Left lobe of liver (tissue), 2 donors: ENCODE measurements around the gene SLC7A7. TPM values are rescaled to one million over a fixed set of nuclear protein-coding genes. Genes with fewer than 3 reads are reported as not detected.
"Not testable (repeated sequence)": the region's sequence is repeated elsewhere in the genome, so short reads cannot be mapped to it uniquely, and the experiment has no call there.

Experiments
- ATAC-seq: fragments of 200-7000 bp; cut with Tn5 transposase; one replicate; pipeline ENCODE4 v1.9.1; 2020; ENCODE audit warnings: mild to moderate bottlenecking, moderate library complexity
- DNase-seq: peaks from one replicate; pipeline ENCODE4 v3.0.0-alpha.2; 2020; ENCODE audit warnings: low spot score
- total RNA-seq: library from RNA; stranded (reverse); gene quantifications from one replicate; pipeline ENCODE4 v1.2.1, GENCODE V29; 2021
- donor health status: DM: no; HTN: no; CAD: no; lungs with moderate emphysema.
- donor health status: DM: no; HTN: yes; CAD: no.

Gene SLC7A7
- total RNA-seq, 1 donor from 2014 or later: 6.1 TPM

DNA sequence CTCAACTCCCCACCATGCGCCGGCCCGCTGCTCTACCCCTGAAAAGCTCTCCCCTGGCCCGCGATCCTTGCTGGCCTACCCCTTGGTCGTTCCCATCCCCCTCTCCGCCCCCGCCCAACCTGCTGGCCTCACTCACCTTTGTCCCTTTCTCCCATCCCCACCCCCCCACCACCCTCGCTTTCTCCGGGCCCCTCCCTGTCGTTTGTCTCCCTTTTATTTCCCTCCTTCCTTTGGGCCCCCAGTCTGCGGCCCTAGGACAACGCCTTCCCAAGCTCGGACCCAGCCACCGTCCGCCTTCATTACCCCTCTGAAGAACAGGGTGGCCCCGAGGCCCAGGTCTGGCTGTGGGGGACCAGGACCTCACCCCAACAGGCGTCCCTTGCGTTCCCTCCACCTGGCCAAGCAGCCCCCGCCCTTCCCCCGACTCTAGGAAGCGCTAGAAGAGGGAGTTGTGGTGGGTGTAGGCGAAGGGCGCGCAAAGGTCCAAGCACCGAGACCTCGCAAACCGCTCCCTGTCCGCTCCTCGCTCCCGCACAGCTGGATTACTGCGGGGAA, 6.9 kb upstream of the SLC7A7 start:
- ATAC-seq (no peak), DNase-seq (no peak)

- no peak for ATAC-seq
- no peak for DNase-seq
Observed at GRCh38 chr14:22821193-22822015, 6.2 kb upstream of the SLC7A7 start.

- DNase-seq: no peak
- no peak for ATAC-seq
Observed at GRCh38 chr14:22820731-22821130, 5.5 kb upstream of the SLC7A7 start.

GRCh38 chr14:22819151-22819988, 4.1 kb upstream of the SLC7A7 start:
- ATAC-seq (peak; percentile 34), DNase-seq (no peak)

DNA sequence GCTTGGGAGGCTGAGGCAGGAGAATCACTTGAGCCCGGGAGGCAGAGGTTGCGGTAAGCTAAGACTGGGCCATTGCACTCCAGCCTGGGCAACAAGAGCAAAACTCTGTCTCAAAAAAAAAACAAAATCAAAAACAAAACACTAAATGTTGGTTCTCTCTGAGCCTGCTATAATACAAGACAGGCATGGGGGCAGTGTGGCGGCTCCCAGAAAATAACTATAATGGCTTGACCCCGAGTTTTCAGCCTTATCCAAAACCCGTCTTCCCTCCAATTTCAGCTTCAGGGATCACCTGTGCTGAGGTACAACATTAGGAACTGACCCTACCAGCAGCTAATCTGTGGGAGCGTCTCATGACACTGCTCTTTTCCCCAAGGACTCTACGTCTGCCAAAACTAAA, 862 bp downstream of the SLC7A7 start:
- ATAC-seq: no peak

GRCh38 chr14:22813145-22813544, 2.1 kb downstream of the SLC7A7 start:
- ATAC-seq: no peak
- no peak for DNase-seq

More for the DNA sequence above, 862 bp downstream of the SLC7A7 start:
- no peak for DNase-seq

DNA sequence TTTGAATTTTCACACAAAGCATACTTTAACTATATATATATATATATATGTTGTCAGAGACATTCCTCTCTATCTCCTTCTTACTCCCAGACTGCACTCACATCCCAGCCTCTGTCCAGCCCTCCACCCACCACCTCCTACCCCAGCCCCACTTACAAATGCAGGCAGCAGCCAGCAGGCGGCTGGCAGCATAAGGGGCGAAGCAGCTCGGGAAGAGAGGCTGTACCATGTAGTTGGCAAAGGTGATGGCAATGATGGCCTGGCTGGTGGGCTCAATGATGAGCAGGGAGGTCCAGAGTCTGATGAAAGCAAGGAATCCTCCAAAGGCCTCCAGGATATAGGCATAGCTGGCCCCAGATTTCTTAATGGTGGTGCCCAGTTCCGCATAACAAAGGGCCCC, 2.5 kb downstream of the SLC7A7 start:
- no peak for DNase-seq
- no peak for ATAC-seq

DNA sequence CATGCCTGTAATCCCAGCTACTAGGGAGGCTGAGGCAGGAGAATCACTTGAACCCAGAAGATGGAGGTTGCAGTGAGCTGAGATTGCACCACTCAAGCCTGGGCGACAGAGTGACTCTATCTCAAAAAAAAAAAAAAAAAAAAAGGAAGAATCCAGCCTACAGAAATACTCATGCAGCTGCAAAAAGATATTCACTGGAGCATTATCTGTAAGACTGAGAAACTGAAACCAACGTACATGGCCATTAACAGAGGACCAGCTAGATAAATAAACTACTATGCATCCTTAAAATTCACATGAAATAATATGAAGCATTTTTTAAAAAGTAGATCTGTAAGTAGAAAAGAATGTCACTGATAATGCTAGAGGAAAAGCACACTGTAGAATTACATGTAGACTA, 3.5 kb downstream of the SLC7A7 start:
- DNase-seq (no peak), ATAC-seq (no peak)

DNA sequence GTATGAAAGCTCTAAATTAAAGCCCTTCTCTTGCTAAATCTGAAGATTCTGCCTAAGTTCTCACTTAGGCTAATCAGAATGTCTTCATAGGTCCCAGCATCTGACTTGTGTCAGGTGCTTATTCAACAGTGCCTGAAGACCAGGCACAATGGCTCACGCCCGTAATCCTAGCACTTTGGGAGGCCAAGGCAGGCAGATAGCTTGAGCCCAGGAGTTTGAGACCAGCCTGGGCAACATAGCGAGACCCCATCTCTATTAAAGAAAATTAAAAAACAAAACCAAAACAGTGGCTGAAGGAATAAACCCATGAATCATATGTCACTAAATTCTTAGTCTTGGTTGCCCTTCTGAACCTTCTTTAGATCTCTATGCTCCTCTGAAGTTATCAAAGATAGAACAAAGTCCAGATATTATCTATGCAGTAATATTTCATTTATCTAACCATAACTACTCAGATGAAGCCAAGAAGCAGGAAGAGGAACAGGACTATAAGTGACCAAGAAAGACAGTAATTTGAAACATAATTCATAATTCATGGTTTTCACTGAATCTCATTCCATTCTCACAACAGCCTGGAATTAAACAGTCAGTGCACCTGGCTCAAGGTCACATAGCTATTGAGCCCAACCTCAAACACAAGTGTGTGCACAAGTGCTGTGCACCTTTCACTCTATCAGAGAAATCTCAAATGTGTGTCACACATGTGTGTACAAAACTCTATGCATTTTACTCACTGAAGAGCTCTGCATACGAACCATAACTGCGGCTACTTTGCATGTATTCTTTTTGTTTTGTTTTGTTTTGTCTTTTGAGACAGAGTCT, 6.6 kb downstream of the SLC7A7 start:
- no peak for DNase-seq
- no peak for ATAC-seq

DNA sequence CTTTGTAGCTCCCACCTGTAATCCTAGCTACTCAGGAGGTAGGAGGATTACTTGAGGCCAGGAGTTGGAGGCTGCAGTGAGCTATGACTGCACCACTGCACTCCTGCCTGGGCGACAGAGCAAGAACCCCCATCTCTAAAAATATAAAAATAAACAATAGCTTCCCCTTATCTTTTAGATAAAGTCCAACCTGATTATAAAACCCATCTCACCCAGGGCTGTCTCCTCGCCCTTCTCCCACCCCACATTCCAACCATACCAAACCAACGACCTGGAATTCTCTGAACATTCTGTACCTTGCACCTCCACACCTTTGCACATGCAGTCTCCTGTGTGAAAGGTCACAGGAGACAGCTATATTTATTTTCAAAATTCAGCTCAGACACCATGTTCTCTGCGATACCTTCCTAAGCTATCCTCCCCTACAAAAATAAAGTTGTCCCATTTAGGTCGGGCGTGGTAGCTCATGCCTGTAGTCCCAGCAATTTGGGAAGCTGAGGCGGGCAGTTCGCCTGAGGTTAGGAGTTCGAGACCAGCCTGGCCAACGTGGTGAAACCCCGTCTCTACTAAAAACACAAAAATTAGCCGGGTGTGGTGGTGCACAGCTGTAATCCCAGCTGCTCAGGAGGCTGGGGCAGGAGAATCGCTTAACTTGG, 7.7 kb downstream of the SLC7A7 start:
- no peak for ATAC-seq
- no peak for DNase-seq

DNA sequence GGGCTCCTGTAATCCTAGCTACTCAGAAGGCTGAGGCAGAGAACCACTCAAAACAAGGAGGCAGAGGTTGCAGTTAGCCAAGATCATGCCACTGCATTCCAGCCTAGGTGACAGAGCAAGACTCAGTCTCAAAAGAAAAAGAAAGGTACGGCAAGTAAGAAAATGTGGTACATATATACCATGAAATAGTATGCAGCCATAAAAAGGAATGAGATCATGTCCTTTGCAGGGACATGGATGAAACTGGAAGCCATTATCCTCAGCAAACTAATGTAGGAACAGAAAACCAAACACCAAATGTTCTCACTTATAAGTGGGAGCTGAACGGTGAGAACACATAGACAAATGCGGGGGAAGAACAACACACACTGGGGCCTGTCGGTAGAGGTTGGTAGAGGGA, 10.0 kb downstream of the SLC7A7 start:
- ATAC-seq, DNase-seq: not testable (repeated sequence)

- DNase-seq: no peak
- ATAC-seq: no peak
Observed at GRCh38 chr14:22803687-22803974, 11.6 kb downstream of the SLC7A7 start.

GRCh38 chr14:22802860-22803686, 12.2 kb downstream of the SLC7A7 start:
- DNase-seq: no peak

GRCh38 chr14:22801716-22802115, 13.5 kb downstream of the SLC7A7 start:
- ATAC-seq (no peak), DNase-seq (no peak)

More at GRCh38 chr14:22802860-22803686, 12.2 kb downstream of the SLC7A7 start:
- ATAC-seq: no peak

- ATAC-seq (no peak), DNase-seq (no peak)
Observed at GRCh38 chr14:22800346-22800745, 14.9 kb downstream of the SLC7A7 start.

GRCh38 chr14:22798528-22798927, 16.7 kb downstream of the SLC7A7 start:
- DNase-seq (no peak), ATAC-seq (no peak)

DNA sequence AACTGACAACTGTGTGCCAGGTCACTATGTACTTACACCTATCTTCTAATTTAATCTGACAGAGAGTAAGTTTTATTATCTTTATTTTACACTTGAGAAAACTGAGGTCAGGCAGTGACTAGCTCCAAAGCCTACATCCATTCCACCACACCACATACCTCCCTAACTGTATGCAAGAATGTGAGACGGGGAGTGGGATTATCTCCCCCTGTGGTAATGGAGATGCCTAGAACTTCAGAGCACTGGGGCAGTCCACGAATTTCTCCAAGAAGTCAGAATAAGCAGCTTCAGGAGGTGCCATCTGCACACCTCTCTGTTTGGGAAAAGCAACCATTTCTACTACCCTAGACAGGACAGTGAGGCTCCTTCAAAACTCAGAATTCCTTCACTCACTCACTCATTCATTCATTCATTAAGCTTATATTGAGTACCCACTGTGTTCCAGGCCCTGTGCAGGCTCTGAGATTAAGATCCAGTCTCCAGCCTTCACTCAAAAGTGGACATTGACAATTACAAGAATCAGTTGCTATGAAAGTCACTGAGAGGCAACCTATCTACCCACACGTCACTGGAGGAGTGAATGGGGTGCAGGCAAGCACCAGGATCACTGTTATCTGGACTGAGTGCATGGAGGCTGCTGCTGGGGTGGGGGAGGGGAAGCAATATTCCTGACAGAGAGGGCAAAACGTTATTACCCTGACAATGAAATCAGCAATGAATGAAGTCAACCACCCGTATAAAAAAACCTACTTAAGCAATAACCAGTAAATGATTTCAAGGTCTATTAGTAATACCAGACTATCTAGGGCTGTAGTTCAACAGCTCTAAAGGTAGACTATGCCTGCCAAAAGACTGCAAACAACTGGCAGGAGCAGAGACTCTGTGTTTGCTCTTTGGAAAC, 18.0 kb downstream of the SLC7A7 start:
- ATAC-seq (peak; percentile 91), DNase-seq (no peak)

- ATAC-seq (no peak), DNase-seq (no peak)
Observed at GRCh38 chr14:22796087-22796707, 19.0 kb downstream of the SLC7A7 start.
